HL-60 (cell line): ENCODE measurements around the gene SCO1.

Experiments
- DNase-seq, 2 experiments: peaks; one replicate each; pipeline ENCODE4 v3.0.0-alpha.2; 2010 to 2020; ENCODE audit warnings: low read depth in 1 of 2, low spot score in 1 of 2
- H3K27ac ChIP-seq: fragments of 250-450 bp; sonication (Bioruptor Pico); replicated peaks from 2 replicates; pipeline ENCODE4 v1.5.1; 2020; ENCODE audit warnings: mild to moderate bottlenecking, moderate library complexity
- H3K27me3 ChIP-seq: fragments of 250-450 bp; sonication (Bioruptor Pico); 2 replicates; pipeline ENCODE4 v1.5.1; 2021; ENCODE audit warnings: mild to moderate bottlenecking, moderate library complexity; ENCODE audit not compliant: insufficient read depth, poor library complexity, severe bottlenecking
- H3K4me3 ChIP-seq: replicated peaks from 2 replicates; pipeline ENCODE4 v1.5.1; 2011; ENCODE audit warnings: mild to moderate bottlenecking, control low read depth, low read length; ENCODE audit not compliant: insufficient read depth
- GABPA ChIP-seq: IDR thresholded peaks from 2 replicates; pipeline ENCODE4 v1.6.1; 2012; ENCODE audit warnings: low read depth
- POLR2AphosphoS5 ChIP-seq: IDR thresholded peaks from 2 replicates; pipeline ENCODE4 v1.6.1; 2012; ENCODE audit warnings: low read depth
- SPI1 ChIP-seq: IDR thresholded peaks from 2 replicates; pipeline ENCODE4 v1.6.1; 2012; ENCODE audit warnings: low read depth, mild to moderate bottlenecking, borderline replicate concordance
- TF ChIP-seq, protein P1 (sequence below): IDR thresholded peaks from 2 replicates; pipeline ENCODE4 v1.6.1; 2012; ENCODE audit warnings: low read depth; ENCODE audit not compliant: insufficient replicate concordance
- TF ChIP-seq, protein P2 (sequence below): IDR thresholded peaks from one replicate; pipeline ENCODE4 v1.5.1; 2011; ENCODE audit warnings: low read length, control low read depth, inconsistent platforms; ENCODE audit not compliant: insufficient read depth

SCO1 gene

DNA sequence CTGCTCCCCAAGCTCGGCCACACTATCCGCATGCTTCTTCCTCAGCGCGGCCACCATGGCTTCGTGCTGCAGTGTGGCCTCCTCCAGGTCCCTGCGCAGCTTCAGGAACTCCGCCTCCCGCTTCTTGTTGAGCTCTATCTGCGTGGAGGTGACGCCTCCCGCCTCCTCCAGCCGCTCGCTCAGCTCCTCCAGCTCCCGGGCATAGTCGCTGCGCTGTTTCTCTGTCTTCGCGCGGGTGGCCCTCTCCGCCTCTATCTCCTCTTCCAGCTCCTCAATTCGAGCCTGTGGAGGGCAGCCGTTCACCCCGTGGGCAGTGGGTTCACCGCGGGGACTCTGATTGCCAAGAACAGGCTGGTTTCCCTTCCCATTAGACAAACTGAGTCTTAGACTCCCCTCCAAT is 59.2 kb downstream of the SCO1 start:
- H3K27ac ChIP-seq, result no peak overlapping the region

DNA sequence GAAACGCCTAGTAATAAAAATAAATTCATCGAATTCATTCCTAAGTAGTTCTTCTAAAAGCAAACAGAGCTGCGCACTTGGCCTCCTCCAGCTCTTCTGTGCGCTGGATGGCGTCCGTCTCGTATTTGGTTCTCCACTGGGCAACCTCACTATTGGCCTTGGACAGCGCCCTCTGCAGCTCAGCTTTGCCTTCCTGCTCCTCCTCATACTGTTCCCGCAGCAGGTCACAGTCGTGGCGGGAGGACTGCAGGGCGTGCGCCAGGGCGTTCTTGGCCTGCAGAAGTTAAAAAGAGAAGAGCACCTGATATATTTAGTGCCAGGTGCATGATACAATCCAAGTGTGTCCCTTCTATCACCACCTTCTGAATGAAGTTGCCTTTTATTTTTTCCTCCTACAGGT is 62.0 kb downstream of the SCO1 start:
- no peak for DNase-seq
- Histone ChIP-seq H3K4me3 (no peak overlapping the region), H3K27ac (no peak overlapping the region), H3K27me3 (no peaks in the 10 kb centered on the region)
- TF ChIP-seq POLR2AphosphoS5, result no peak
- TF ChIP-seq, protein P1, sequence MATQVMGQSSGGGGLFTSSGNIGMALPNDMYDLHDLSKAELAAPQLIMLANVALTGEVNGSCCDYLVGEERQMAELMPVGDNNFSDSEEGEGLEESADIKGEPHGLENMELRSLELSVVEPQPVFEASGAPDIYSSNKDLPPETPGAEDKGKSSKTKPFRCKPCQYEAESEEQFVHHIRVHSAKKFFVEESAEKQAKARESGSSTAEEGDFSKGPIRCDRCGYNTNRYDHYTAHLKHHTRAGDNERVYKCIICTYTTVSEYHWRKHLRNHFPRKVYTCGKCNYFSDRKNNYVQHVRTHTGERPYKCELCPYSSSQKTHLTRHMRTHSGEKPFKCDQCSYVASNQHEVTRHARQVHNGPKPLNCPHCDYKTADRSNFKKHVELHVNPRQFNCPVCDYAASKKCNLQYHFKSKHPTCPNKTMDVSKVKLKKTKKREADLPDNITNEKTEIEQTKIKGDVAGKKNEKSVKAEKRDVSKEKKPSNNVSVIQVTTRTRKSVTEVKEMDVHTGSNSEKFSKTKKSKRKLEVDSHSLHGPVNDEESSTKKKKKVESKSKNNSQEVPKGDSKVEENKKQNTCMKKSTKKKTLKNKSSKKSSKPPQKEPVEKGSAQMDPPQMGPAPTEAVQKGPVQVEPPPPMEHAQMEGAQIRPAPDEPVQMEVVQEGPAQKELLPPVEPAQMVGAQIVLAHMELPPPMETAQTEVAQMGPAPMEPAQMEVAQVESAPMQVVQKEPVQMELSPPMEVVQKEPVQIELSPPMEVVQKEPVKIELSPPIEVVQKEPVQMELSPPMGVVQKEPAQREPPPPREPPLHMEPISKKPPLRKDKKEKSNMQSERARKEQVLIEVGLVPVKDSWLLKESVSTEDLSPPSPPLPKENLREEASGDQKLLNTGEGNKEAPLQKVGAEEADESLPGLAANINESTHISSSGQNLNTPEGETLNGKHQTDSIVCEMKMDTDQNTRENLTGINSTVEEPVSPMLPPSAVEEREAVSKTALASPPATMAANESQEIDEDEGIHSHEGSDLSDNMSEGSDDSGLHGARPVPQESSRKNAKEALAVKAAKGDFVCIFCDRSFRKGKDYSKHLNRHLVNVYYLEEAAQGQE, result no peak
- no peak for TF ChIP-seq GABPA
- TF ChIP-seq, protein P2, sequence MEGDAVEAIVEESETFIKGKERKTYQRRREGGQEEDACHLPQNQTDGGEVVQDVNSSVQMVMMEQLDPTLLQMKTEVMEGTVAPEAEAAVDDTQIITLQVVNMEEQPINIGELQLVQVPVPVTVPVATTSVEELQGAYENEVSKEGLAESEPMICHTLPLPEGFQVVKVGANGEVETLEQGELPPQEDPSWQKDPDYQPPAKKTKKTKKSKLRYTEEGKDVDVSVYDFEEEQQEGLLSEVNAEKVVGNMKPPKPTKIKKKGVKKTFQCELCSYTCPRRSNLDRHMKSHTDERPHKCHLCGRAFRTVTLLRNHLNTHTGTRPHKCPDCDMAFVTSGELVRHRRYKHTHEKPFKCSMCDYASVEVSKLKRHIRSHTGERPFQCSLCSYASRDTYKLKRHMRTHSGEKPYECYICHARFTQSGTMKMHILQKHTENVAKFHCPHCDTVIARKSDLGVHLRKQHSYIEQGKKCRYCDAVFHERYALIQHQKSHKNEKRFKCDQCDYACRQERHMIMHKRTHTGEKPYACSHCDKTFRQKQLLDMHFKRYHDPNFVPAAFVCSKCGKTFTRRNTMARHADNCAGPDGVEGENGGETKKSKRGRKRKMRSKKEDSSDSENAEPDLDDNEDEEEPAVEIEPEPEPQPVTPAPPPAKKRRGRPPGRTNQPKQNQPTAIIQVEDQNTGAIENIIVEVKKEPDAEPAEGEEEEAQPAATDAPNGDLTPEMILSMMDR, result no peak
- no peak for TF ChIP-seq SPI1

More for the DNA sequence above, 59.2 kb downstream of the SCO1 start:
- no peak for DNase-seq
- no peak overlapping the region for H3K4me3 ChIP-seq
- TF ChIP-seq POLR2AphosphoS5 (no peak), GABPA (no peak), SPI1 (no peak)
- TF ChIP-seq, protein P2, result no peak
- TF ChIP-seq, protein P1, result no peak
- H3K27me3 ChIP-seq, result no peaks in the 10 kb centered on the region

DNA sequence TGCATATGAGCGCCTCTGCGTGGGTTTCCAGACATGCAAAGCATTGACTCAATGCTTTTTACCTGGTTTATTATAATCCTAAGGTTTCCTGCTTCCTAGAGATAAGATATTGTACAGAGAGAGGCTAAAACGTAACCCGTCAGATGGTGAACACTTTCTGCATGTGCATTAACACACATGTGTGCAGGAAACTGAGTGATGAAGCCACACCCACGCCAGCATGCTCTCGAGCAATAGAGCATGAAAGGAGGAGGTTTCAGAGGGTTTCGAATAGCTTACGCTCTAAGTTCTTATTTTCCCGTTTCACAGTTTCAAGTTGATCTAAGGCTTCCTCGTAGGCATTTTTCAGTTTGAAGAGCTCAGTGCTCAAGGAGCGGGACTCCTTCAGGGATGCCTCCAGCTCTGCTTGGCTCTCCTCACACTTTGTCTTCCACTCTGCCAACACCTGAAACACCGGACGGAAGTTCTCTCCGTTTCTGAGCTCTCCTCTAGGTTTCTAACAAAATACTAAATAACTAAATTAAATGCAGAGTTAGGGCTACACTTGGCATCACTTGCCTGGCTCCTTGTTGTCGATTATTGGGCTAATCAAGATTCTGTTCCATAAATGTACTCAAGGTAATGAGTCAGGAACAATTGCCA is 63.5 kb downstream of the SCO1 start:
- Histone ChIP-seq H3K27me3 (no peaks in the 10 kb centered on the region), H3K4me3 (no peak overlapping the region), H3K27ac (no peak overlapping the region)
- DNase-seq, result no peak
- TF ChIP-seq, protein P2, result no peak
- TF ChIP-seq SPI1, result no peak
- TF ChIP-seq, protein P1, result no peak
